ENCODE data around the gene TBX19. TPM values are rescaled to one million over a fixed set of nuclear protein-coding genes. Genes with fewer than 3 reads are reported as not detected.

The TBX19 gene
- polyA plus RNA-seq, 1 donor (not counting 4 experiments of a cell fraction or from before 2014, with no cell fraction given): 0.93 TPM

DNA sequence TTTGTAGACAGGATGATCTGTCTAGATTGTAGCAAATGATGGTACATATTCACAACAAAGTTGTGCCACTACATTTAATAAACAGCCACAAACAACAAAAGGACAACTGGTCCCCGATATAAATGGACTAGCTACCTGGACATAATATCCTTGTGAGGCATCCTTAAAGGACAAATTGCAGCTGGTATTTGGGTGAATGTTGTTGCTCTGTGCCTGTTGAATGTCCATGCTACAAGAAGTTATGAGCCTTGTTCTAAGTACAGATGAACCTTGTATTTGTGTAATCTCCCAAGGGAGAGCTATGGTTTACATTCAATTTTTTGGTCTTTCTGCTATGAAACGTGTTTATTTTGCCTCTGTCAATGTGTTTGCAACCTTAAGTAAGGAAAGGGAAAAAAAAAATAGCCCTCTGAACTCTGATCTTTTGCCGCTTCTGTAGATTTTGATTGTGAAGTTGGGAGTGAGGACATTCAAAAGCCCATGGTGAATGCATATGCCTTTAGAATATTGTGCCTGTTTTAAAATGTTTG is 28.4 kb upstream of the TBX19 start:
- peaks cover 13% of the 10 kb centered on the region for H3K79me2 ChIP-seq (ENCODE audit: control insufficient read depth, insufficient read depth, low read length)
- H3K9me1 ChIP-seq (ENCODE audit: control insufficient read depth, extremely low read depth, insufficient read depth, low read length): no peaks in the 10 kb centered on the region
- TF ChIP-seq, protein P1, sequence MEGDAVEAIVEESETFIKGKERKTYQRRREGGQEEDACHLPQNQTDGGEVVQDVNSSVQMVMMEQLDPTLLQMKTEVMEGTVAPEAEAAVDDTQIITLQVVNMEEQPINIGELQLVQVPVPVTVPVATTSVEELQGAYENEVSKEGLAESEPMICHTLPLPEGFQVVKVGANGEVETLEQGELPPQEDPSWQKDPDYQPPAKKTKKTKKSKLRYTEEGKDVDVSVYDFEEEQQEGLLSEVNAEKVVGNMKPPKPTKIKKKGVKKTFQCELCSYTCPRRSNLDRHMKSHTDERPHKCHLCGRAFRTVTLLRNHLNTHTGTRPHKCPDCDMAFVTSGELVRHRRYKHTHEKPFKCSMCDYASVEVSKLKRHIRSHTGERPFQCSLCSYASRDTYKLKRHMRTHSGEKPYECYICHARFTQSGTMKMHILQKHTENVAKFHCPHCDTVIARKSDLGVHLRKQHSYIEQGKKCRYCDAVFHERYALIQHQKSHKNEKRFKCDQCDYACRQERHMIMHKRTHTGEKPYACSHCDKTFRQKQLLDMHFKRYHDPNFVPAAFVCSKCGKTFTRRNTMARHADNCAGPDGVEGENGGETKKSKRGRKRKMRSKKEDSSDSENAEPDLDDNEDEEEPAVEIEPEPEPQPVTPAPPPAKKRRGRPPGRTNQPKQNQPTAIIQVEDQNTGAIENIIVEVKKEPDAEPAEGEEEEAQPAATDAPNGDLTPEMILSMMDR (optimal IDR thresholded peaks at IDR 0.05 in 1 of 3, IDR thresholded peaks at IDR 0.05 in 1 of 3, conservative IDR thresholded peaks at IDR 0.05 in 1 of 3; ENCODE audit: extremely low read depth in 1 of 3, insufficient read depth in 2 of 3, low read length in 3 of 3): no peak
- no peak for TF ChIP-seq EZH2 (IDR thresholded peaks at IDR 0.05; ENCODE audit: low read length)
- DNase-seq (ENCODE audit: low read depth, low spot score) (no peak), FAIRE-seq (peak; percentile 80)
- no peak overlapping the region for H3K4me2 ChIP-seq (ENCODE audit: control insufficient read depth, extremely low read depth, insufficient read depth, low read depth, low read length)
- dilution Hi-C loops (cut with MboI; ENCODE audit: extremely low pct_ligation_motif_present, low sequenced_read_pairs): no loop called here
- no peak overlapping the region for H3K27ac ChIP-seq (ENCODE audit: control insufficient read depth, insufficient read depth, low read length)
- no peak overlapping the region for H2AFZ ChIP-seq (ENCODE audit: control insufficient read depth, low read length)
- H3K4me1 ChIP-seq (ENCODE audit: control insufficient read depth, extremely low read depth, insufficient read depth, low read length): no peaks in the 10 kb centered on the region
- peaks cover 2% of the 10 kb centered on the region for H3K9me3 ChIP-seq (ENCODE audit: control insufficient read depth, low read depth, low read length)
- H4K20me1 ChIP-seq (ENCODE audit: control insufficient read depth, extremely low read depth, insufficient read depth, low read length): no peaks in the 10 kb centered on the region
- no peaks in the 10 kb centered on the region for H3K27me3 ChIP-seq (ENCODE audit: control insufficient read depth, extremely low read depth, insufficient read depth, low read length)
- H3K36me3 ChIP-seq (ENCODE audit: control insufficient read depth in 2 of 2, extremely low read depth in 1 of 2, insufficient read depth in 2 of 2, low read length in 2 of 2): peaks cover 4 to 12% of the 10 kb centered on the region in 2 experiments
- no peak overlapping the region for H3K4me3 ChIP-seq (ENCODE audit: control insufficient read depth in 2 of 3, extremely low read depth in 1 of 3, insufficient read depth in 2 of 3, low read depth in 1 of 3, low read length in 3 of 3)
- H3K9ac ChIP-seq (ENCODE audit: control insufficient read depth, extremely low read depth, insufficient read depth, low read length): no peak overlapping the region

DNA sequence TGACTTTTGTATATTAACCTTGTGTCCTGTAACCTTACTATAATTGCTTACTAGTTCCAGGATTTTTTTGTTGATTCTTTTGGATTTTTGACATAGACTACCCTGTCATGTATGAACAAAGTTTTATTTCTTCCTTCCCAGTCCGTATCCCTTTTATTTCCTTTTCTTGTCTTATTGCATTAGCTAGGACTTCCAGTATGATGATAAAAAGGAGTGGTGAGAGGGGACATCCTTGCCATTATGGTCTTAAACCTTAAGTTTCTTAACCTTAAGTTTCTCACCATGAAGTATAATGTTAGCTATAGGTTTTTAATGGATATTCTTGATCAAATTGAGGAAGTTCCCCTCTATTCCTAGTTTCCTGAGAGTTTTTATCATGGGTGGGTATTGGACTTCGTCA is 24.5 kb upstream of the TBX19 start:
- no peak for DNase-seq (ENCODE audit: low read depth, low spot score)
- H3K4me3 ChIP-seq (ENCODE audit: control insufficient read depth in 2 of 3, extremely low read depth in 1 of 3, insufficient read depth in 2 of 3, low read depth in 1 of 3, low read length in 3 of 3): no peak overlapping the region
- peaks cover 9% of the 10 kb centered on the region for H3K4me1 ChIP-seq (ENCODE audit: control insufficient read depth, extremely low read depth, insufficient read depth, low read length)
- peaks cover 2% of the 10 kb centered on the region for H3K79me2 ChIP-seq (ENCODE audit: control insufficient read depth, insufficient read depth, low read length)
- H3K9me1 ChIP-seq (ENCODE audit: control insufficient read depth, extremely low read depth, insufficient read depth, low read length): no peaks in the 10 kb centered on the region
- FAIRE-seq: no peak
- no peaks in the 10 kb centered on the region for H4K20me1 ChIP-seq (ENCODE audit: control insufficient read depth, extremely low read depth, insufficient read depth, low read length)
- peaks cover 2% of the 10 kb centered on the region for H3K9me3 ChIP-seq (ENCODE audit: control insufficient read depth, low read depth, low read length)
- H2AFZ ChIP-seq (ENCODE audit: control insufficient read depth, low read length): no peak overlapping the region
- no peak overlapping the region for H3K4me2 ChIP-seq (ENCODE audit: control insufficient read depth, extremely low read depth, insufficient read depth, low read depth, low read length)
- dilution Hi-C loops (cut with MboI; ENCODE audit: extremely low pct_ligation_motif_present, low sequenced_read_pairs): no loop called here
- H3K27ac ChIP-seq (ENCODE audit: control insufficient read depth, insufficient read depth, low read length): no peak overlapping the region
- H3K27me3 ChIP-seq (ENCODE audit: control insufficient read depth, extremely low read depth, insufficient read depth, low read length): no peaks in the 10 kb centered on the region
- no peaks in the 10 kb centered on the region for H3K36me3 ChIP-seq (ENCODE audit: control insufficient read depth in 2 of 2, extremely low read depth in 1 of 2, insufficient read depth in 2 of 2, low read length in 2 of 2)
- H3K9ac ChIP-seq (ENCODE audit: control insufficient read depth, extremely low read depth, insufficient read depth, low read length): no peak overlapping the region
- no peak for TF ChIP-seq EZH2 (IDR thresholded peaks at IDR 0.05; ENCODE audit: low read length)

DNA sequence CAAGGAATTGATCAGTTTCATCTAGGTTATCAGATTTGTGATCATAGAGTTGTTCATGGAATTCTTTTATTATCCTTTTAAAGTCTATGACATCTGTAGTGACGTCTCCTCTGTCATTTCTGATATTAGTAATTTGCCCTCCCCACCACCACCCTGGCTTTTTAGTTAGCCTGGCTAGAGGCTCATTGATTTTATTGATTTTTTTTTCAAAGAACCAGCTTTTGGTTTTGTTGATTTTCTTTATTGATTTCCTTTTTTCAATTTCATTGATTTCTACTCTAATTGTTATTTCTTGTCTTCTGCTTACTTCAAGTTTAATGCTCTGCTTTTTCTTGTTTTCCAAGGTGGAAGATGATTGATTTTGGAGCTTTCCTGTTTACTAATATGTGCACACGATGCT is 23.3 kb upstream of the TBX19 start:
- Histone ChIP-seq H3K79me2 (ENCODE audit: control insufficient read depth, insufficient read depth, low read length) (no peaks in the 10 kb centered on the region), H3K4me2 (ENCODE audit: control insufficient read depth, extremely low read depth, insufficient read depth, low read depth, low read length) (no peak overlapping the region), H3K9me1 (ENCODE audit: control insufficient read depth, extremely low read depth, insufficient read depth, low read length) (no peaks in the 10 kb centered on the region), H3K27ac (ENCODE audit: control insufficient read depth, insufficient read depth, low read length) (no peak overlapping the region), H3K9me3 (ENCODE audit: control insufficient read depth, low read depth, low read length) (peaks cover 2% of the 10 kb centered on the region), H3K4me1 (ENCODE audit: control insufficient read depth, extremely low read depth, insufficient read depth, low read length) (peaks cover 21% of the 10 kb centered on the region), H3K27me3 (ENCODE audit: control insufficient read depth, extremely low read depth, insufficient read depth, low read length) (no peaks in the 10 kb centered on the region), H3K4me3 (ENCODE audit: control insufficient read depth in 2 of 3, extremely low read depth in 1 of 3, insufficient read depth in 2 of 3, low read depth in 1 of 3, low read length in 3 of 3) (no peak overlapping the region), H2AFZ (ENCODE audit: control insufficient read depth, low read length) (no peak overlapping the region), H3K36me3 (ENCODE audit: control insufficient read depth in 2 of 2, extremely low read depth in 1 of 2, insufficient read depth in 2 of 2, low read length in 2 of 2) (no peaks in the 10 kb centered on the region), H4K20me1 (ENCODE audit: control insufficient read depth, extremely low read depth, insufficient read depth, low read length) (no peaks in the 10 kb centered on the region), H3K9ac (ENCODE audit: control insufficient read depth, extremely low read depth, insufficient read depth, low read length) (no peak overlapping the region)
- DNase-seq (ENCODE audit: low read depth, low spot score) (no peak), FAIRE-seq (no peak)
- dilution Hi-C loops (cut with MboI; ENCODE audit: extremely low pct_ligation_motif_present, low sequenced_read_pairs): no loop called here
- TF ChIP-seq EZH2 (IDR thresholded peaks at IDR 0.05; ENCODE audit: low read length): no peak
- TF ChIP-seq, protein P1 (optimal IDR thresholded peaks at IDR 0.05 in 1 of 3, IDR thresholded peaks at IDR 0.05 in 1 of 3, conservative IDR thresholded peaks at IDR 0.05 in 1 of 3; ENCODE audit: extremely low read depth in 1 of 3, insufficient read depth in 2 of 3, low read length in 3 of 3): no peak

Measured in keratinocyte (primary cell).